ENCODE results near the gene INTS11.

Gene INTS11

GRCh38 chr1:1349256-1350012 lies 25.0 kb upstream of the INTS11 start, which contains the start of gene DVL1:
DVL1 (minus strand) TSS chr1:1349418; CDS start chr1:1349065, 353 bp downstream.
- FAIRE-seq: no peak
- DNase-seq (ENCODE audit: insufficient read length, low spot score): no peak
- peak; percentile 45 for TF ChIP-seq CTCF (IDR thresholded peaks at IDR 0.05; ENCODE audit: insufficient read depth, missing control alignments)

GRCh38 chr1:1348420-1349255 lies 24.2 kb upstream of the INTS11 start:
- FAIRE-seq (no peak), DNase-seq (ENCODE audit: insufficient read length, low spot score) (no peak)
- TF ChIP-seq CTCF (IDR thresholded peaks at IDR 0.05; ENCODE audit: insufficient read depth, missing control alignments): no peak

- no peak for FAIRE-seq
- no peak for DNase-seq (ENCODE audit: insufficient read length, low spot score)
- TF ChIP-seq CTCF (IDR thresholded peaks at IDR 0.05; ENCODE audit: insufficient read depth, missing control alignments): no peak
Observed at GRCh38 chr1:1347663-1348419, 23.4 kb upstream of the INTS11 start.

GRCh38 chr1:1347026-1347595 lies 22.7 kb upstream of the INTS11 start:
- DNase-seq (ENCODE audit: insufficient read length, low spot score) (no peak), FAIRE-seq (no peak)
- TF ChIP-seq CTCF (IDR thresholded peaks at IDR 0.05; ENCODE audit: insufficient read depth, missing control alignments): no peak

GRCh38 chr1:1346501-1346890 lies 22.0 kb upstream of the INTS11 start:
- no peak for DNase-seq (ENCODE audit: insufficient read length, low spot score)
- no peak for TF ChIP-seq CTCF (IDR thresholded peaks at IDR 0.05; ENCODE audit: insufficient read depth, missing control alignments)
- no peak for FAIRE-seq

GRCh38 chr1:1345860-1346500 lies 21.5 kb upstream of the INTS11 start:
- no peak for TF ChIP-seq CTCF (IDR thresholded peaks at IDR 0.05; ENCODE audit: insufficient read depth, missing control alignments)
- DNase-seq (ENCODE audit: insufficient read length, low spot score): no peak
- no peak for FAIRE-seq
